Putamen (tissue), 1 donor: Measurements from ENCODE around the gene TESK1.
A peak's percentile ranks its signal among the peaks of the same experiment; 100 is the strongest.
"Not testable (repeated sequence)": the region's sequence is repeated elsewhere in the genome, so short reads cannot be mapped to it uniquely, and the experiment has no call there.

Experiments
- DNase-seq: peaks from one replicate; pipeline ENCODE4 v3.0.0-alpha.2; 2016; ENCODE audit warnings: low spot score

The TESK1 gene

DNA sequence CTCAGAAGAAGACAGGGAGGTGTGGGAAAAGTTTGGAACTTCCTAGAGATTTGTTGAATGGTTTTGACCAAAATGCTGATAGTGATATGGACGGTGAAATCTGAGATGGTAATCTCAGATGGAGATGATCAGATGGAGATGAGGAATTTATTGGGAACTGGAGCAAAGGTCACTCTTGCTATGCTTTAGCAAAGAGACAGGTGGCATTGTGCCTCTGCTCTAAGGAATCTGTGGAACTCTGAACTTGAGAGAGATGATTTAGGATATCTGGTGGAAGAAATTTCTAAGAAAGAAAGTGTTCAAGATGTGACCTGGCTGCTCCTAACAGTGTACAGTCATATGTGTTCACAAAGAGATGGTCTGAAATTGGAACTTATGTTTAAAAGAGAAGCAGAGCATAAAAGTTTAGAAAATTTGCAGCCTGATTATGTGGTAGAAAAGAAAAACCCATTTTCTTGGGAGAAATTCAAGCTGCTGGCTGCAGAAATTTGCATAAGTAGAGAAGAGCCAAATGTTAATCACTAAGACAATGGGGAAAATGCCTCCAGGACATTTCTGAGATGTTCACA, 25.3 kb upstream of the TESK1 start:
- DNase-seq = not testable (repeated sequence)

DNA sequence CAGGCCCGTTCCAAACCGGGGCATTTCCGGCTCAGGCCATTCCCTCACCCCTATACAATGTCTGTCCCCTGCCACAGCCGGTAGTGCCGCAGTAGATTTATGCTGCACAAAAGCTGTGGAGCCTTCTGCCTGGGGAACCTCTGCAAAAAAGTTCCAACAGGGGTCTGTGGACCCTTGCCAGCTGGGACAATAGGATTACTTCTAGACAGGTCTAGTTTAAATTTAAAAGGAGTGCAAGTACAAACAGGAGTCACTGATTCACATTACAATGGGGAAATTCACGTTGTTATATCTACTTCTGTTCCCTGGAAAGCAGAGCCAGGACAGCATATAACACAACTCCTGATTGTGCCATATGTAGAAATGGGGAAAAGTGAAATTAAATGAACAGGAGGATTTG, 21.5 kb upstream of the TESK1 start:
- not testable (repeated sequence) for DNase-seq

- not testable (repeated sequence) for DNase-seq
Measured at GRCh38 chr9:35584681-35585080, 20.4 kb upstream of the TESK1 start.

GRCh38 chr9:35588506-35588905, 16.6 kb upstream of the TESK1 start:
- DNase-seq = not testable (repeated sequence)

DNA sequence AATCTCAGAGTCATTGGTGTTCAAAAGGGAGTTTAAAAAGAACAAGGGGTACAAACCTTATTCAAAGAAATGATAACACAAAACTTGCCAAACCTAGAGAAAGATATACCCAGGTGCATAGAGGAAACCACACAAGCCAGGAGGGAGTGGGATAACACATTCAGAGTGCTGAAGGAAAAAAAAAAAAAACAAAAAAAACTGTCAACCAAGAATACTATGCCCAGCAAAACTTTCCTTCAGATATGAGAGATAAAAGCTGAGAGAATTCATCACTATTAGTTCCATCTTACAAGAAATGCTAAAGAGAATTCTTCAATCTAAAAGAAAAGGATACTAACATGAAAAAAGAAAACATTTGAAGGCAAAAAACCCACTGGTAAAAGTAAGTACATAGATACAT, 11.5 kb upstream of the TESK1 start:
- no peak for DNase-seq

DNA sequence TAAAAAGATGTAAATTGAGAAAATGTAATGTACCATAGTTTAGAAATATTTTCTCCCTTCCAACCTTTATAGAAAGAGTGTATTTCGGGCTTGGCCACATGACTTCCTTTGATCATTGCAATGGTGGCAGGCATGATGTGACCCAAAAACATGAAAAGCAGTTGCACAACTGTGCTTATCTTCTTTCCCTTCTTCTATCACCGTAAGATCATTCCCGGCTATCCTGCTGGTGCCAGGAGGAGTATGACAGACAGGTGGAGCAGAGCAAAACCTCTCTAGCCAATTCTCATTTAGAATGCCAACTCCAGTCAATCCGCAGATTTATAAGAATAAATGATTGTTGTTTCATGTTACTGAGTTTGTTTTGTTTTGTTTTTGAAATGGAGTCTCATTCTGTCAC, 10.6 kb upstream of the TESK1 start:
- DNase-seq = no peak

DNA sequence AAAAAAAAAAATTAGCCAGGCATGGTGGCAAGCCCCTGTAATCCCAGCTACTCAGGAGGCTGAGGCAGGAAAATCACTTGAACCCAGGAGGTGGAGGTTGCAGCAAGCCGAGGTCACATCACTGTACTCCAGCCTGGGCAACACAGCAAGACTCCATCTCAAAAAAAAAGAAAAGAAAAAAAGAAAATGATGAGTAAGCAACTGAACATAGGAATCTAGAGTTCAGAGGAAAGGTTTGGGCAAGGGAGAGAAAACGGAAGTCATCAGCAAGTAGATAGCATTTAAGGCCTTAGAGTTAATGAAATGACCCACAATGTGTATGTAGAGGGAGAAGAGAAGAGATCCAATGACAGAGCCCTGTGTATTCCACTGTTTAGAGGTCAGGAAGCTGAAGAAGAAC, 8.2 kb upstream of the TESK1 start:
- not testable (repeated sequence) for DNase-seq

- no peak for DNase-seq
Measured at GRCh38 chr9:35598866-35599590, 6.0 kb upstream of the TESK1 start.

DNA sequence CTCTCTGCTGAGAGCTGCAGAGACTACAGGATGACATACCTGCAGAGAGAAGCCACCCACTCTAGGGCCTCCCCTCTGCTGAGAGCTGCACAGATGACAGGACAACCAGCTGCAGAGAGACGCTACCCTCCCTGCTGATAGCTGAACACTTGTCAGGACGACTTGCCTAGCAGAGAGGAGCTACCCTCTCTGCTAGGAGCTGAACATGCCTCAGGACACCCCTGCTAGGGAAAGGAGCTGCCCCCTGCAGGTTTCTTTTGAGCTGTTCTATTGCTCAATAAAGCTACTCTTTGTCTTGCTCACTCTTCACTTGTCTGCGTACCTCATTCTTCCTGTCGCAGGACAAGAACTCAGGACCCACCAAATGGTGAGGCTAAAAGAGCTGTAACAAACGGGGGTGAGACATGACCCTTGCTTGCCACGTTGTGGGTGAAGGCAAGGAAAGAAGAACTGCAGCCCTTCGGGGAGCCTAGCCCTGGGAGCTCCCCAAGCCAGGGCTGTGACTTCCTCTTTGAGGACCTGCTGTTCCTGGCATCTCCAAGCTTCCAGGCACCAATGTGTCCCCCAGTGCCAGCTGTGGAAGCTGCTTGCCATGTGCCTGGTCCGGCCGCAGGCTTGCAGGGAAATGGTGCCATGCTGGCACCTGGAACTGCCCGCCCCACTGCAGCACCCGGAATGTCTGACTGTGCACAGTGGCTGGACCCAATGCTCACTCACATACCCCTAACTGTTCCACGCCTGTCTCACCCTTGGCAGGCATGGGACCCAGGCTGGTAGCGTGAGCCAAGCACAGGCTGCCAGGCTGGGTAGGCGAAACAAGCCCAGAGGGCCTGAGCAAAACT, 5.1 kb upstream of the TESK1 start:
- peak; percentile 44 for DNase-seq

GRCh38 chr9:35603506-35603985, 1.5 kb upstream of the TESK1 start:
- no peak for DNase-seq

- peak; percentile 99 for DNase-seq
Measured at GRCh38 chr9:35603986-35604577, 980 bp upstream of the TESK1 start.

- DNase-seq = peak; percentile 20
Measured at GRCh38 chr9:35605351-35606137, 482 bp downstream of the TESK1 start.

GRCh38 chr9:35606138-35606504, 1.1 kb downstream of the TESK1 start:
- no peak for DNase-seq

GRCh38 chr9:35606726-35607125, 1.7 kb downstream of the TESK1 start:
- DNase-seq = no peak

DNA sequence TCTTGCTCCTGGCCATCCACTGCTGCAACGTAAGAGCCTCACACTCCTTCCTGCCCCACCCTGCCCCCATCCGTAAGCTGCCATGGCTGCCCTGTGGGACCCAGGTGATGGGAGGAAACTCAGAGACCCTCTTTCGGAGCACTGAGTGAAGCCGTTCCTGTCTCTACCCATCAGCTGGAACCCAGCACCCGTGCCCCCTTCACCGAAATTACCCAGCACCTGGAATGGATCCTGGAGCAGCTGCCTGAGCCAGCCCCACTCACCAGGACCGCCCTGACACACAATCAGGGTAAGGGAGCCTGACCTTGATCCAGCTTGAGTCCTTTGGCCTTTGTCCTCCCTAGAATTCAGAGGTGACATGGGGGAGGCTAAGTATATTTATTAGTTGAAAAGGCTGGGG, 3.2 kb downstream of the TESK1 start:
- no peak for DNase-seq

DNA sequence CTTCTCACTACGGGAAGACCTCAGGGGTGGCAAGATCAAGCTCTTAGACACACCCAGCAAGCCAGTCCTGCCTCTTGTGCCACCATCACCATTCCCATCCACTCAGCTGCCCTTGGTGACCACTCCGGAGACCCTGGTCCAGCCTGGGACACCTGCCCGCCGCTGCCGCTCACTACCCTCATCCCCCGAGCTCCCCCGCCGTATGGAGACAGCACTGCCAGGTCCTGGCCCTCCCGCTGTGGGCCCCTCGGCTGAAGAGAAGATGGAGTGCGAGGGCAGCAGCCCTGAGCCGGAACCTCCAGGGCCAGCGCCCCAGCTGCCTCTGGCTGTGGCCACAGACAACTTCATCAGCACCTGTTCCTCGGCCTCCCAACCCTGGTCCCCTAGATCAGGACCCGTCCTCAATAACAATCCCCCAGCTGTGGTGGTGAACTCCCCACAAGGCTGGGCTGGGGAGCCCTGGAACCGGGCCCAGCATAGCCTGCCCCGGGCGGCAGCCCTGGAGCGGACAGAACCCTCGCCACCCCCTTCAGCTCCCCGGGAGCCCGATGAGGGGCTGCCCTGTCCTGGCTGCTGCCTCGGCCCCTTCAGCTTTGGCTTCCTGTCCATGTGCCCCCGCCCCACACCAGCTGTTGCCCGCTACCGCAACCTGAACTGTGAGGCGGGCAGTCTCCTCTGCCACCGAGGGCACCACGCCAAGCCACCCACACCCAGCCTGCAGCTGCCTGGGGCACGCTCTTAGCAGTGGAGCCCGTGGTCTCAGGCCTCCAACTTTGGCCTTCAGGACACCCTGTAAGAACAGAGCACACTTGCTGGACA, 4.1 kb downstream of the TESK1 start:
- DNase-seq = no peak

GRCh38 chr9:35609820-35610163, 4.7 kb downstream of the TESK1 start:
- no peak for DNase-seq

GRCh38 chr9:35611230-35611797, 6.3 kb downstream of the TESK1 start:
- DNase-seq = peak; percentile 48

GRCh38 chr9:35612066-35612465, 7.0 kb downstream of the TESK1 start:
- DNase-seq = not testable (repeated sequence)

DNA sequence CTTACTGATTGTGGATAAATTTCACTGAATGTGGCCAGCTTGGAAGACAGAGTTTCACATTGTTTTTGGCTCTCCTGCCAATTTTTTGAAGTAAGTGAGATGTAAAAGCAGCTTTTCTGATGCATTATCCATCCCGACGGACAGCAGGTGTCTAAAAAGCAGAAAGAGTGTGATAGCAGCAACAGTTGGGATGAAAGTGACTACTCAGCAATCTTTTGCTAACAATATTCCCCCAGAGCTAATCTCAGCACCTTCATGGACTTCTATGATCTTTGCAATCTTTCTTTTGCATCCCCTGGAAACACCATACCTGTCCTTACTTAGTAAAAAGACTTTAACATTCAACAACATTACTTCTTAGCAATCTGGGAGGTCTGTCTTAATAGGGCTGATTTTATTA, 7.8 kb downstream of the TESK1 start:
- no peak for DNase-seq
